ENCODE measurements around the gene CHL1.

The CHL1 gene

GRCh38 chr3:411226-411625, 214.7 kb downstream of the CHL1 start:
- Histone ChIP-seq H3K9me3 (ENCODE audit: control insufficient read depth in 5 of 5, low read length in 5 of 5) (no peaks in the 10 kb centered on the region), H3K4me1 (ENCODE audit: control insufficient read depth in 5 of 5, insufficient read depth in 5 of 5, low read length in 5 of 5) (no peaks in the 10 kb centered on the region), H3K9ac (ENCODE audit: low read length in 5 of 5) (no peak overlapping the region), H3K36me3 (ENCODE audit: control insufficient read depth in 5 of 5, insufficient read depth in 5 of 5, low read length in 5 of 5) (no peaks in the 10 kb centered on the region), H3K27ac (ENCODE audit: low read depth, low read length) (no peak overlapping the region), H3K4me3 (ENCODE audit: low read depth in 1 of 5, low read length in 5 of 5) (no peak overlapping the region), H3K27me3 (ENCODE audit: control insufficient read depth in 5 of 5, insufficient read depth in 4 of 5, low read length in 5 of 5) (no peaks in the 10 kb centered on the region)

GRCh38 chr3:414063-414462, 217.5 kb downstream of the CHL1 start:
- Histone ChIP-seq H3K27ac (ENCODE audit: low read depth, low read length) (no peak overlapping the region), H3K36me3 (ENCODE audit: control insufficient read depth in 5 of 5, insufficient read depth in 5 of 5, low read length in 5 of 5) (no peaks in the 10 kb centered on the region), H3K27me3 (ENCODE audit: control insufficient read depth in 5 of 5, insufficient read depth in 4 of 5, low read length in 5 of 5) (no peaks in the 10 kb centered on the region), H3K9me3 (ENCODE audit: control insufficient read depth in 5 of 5, low read length in 5 of 5) (no peaks in the 10 kb centered on the region), H3K4me3 (ENCODE audit: low read depth in 1 of 5, low read length in 5 of 5) (no peak overlapping the region), H3K9ac (ENCODE audit: low read length in 5 of 5) (no peak overlapping the region), H3K4me1 (ENCODE audit: control insufficient read depth in 5 of 5, insufficient read depth in 5 of 5, low read length in 5 of 5) (no peaks in the 10 kb centered on the region)

DNA sequence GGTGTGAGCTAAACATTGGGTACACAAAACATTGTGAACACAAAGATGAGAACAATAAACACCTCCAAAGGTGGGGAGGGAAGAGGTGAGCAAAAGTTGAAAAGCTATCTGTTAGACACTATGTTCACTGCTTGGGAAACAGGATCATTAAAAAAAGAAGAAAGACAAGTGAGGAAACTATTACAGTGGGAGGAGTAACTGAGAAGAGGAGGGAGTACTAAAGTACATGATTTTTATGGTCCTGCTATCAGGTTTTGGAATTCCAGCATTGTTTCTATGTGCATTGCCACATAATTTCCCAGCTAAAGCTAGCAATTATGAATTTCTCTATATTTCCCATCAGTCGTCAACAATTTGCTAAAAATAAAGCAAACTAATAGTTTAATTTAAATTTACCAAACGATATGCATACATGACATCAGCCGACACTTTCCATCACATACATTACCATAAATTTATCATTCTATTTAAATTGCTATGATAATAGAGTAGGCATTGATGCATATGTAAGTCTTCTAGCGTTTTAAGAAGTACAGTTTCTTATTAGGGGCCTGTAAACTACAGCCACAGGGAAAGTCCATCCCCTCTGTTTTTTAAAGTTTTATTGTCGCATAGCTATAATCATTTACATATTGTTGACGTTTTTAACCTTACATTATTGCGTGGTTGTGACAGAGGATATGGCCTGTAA, 221.8 kb downstream of the CHL1 start:
- no peaks in the 10 kb centered on the region for H3K4me1 ChIP-seq (ENCODE audit: control insufficient read depth in 5 of 5, insufficient read depth in 5 of 5, low read length in 5 of 5)

GRCh38 chr3:420584-420983, 224.0 kb downstream of the CHL1 start:
- H3K36me3 ChIP-seq (ENCODE audit: control insufficient read depth in 5 of 5, insufficient read depth in 5 of 5, low read length in 5 of 5), result no peaks in the 10 kb centered on the region
- no peaks in the 10 kb centered on the region for H3K9me3 ChIP-seq (ENCODE audit: control insufficient read depth in 5 of 5, low read length in 5 of 5)
- H3K4me3 ChIP-seq (ENCODE audit: low read depth in 1 of 5, low read length in 5 of 5), result no peak overlapping the region
- no peaks in the 10 kb centered on the region for H3K27me3 ChIP-seq (ENCODE audit: control insufficient read depth in 5 of 5, insufficient read depth in 4 of 5, low read length in 5 of 5)
- H3K4me1 ChIP-seq (ENCODE audit: control insufficient read depth in 5 of 5, insufficient read depth in 5 of 5, low read length in 5 of 5), result no peaks in the 10 kb centered on the region
- H3K27ac ChIP-seq (ENCODE audit: low read depth, low read length), result no peak overlapping the region
- no peak overlapping the region for H3K9ac ChIP-seq (ENCODE audit: low read length in 5 of 5)

More for the DNA sequence above, 221.8 kb downstream of the CHL1 start:
- Histone ChIP-seq H3K27ac (ENCODE audit: low read depth, low read length) (no peak overlapping the region), H3K9me3 (ENCODE audit: control insufficient read depth in 5 of 5, low read length in 5 of 5) (no peaks in the 10 kb centered on the region), H3K4me3 (ENCODE audit: low read depth in 1 of 5, low read length in 5 of 5) (no peak overlapping the region), H3K9ac (ENCODE audit: low read length in 5 of 5) (no peak overlapping the region), H3K27me3 (ENCODE audit: control insufficient read depth in 5 of 5, insufficient read depth in 4 of 5, low read length in 5 of 5) (no peaks in the 10 kb centered on the region), H3K36me3 (ENCODE audit: control insufficient read depth in 5 of 5, insufficient read depth in 5 of 5, low read length in 5 of 5) (no peaks in the 10 kb centered on the region)

GRCh38 chr3:425079-425478, 228.5 kb downstream of the CHL1 start:
- H3K4me1 ChIP-seq (ENCODE audit: control insufficient read depth in 5 of 5, insufficient read depth in 5 of 5, low read length in 5 of 5), result no peaks in the 10 kb centered on the region
- H3K9ac ChIP-seq (ENCODE audit: low read length in 5 of 5), result no peak overlapping the region
- no peaks in the 10 kb centered on the region for H3K9me3 ChIP-seq (ENCODE audit: control insufficient read depth in 5 of 5, low read length in 5 of 5)
- no peak overlapping the region for H3K4me3 ChIP-seq (ENCODE audit: low read depth in 1 of 5, low read length in 5 of 5)
- H3K36me3 ChIP-seq (ENCODE audit: control insufficient read depth in 5 of 5, insufficient read depth in 5 of 5, low read length in 5 of 5), result no peaks in the 10 kb centered on the region
- H3K27ac ChIP-seq (ENCODE audit: low read depth, low read length), result no peak overlapping the region
- H3K27me3 ChIP-seq (ENCODE audit: control insufficient read depth in 5 of 5, insufficient read depth in 4 of 5, low read length in 5 of 5), result no peaks in the 10 kb centered on the region

DNA sequence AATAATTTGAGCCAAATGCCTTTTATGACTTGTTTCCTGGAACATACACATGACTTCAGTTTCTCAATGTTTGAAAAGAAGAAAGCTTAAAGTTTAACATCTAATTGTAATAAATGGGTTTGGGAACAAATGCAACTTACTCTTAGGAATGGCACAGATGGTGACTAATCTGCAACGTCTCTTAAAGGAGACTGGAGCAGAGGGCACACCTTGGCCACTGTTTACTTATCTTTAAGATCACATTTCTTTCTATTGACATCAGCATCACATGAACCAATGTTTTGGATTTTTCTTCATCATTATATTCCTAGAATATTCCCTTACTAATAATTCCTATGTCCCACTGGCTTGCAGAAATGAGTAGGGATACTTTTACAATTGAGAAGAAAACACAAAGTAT, 229.5 kb downstream of the CHL1 start:
- H3K4me1 ChIP-seq (ENCODE audit: control insufficient read depth in 5 of 5, insufficient read depth in 5 of 5, low read length in 5 of 5), result no peaks in the 10 kb centered on the region
- no peaks in the 10 kb centered on the region for H3K27me3 ChIP-seq (ENCODE audit: control insufficient read depth in 5 of 5, insufficient read depth in 4 of 5, low read length in 5 of 5)
- H3K27ac ChIP-seq (ENCODE audit: low read depth, low read length), result no peak overlapping the region
- H3K9me3 ChIP-seq (ENCODE audit: control insufficient read depth in 5 of 5, low read length in 5 of 5), result no peaks in the 10 kb centered on the region
- H3K36me3 ChIP-seq (ENCODE audit: control insufficient read depth in 5 of 5, insufficient read depth in 5 of 5, low read length in 5 of 5), result no peaks in the 10 kb centered on the region
- H3K4me3 ChIP-seq (ENCODE audit: low read depth in 1 of 5, low read length in 5 of 5), result no peak overlapping the region
- H3K9ac ChIP-seq (ENCODE audit: low read length in 5 of 5), result no peak overlapping the region

DNA sequence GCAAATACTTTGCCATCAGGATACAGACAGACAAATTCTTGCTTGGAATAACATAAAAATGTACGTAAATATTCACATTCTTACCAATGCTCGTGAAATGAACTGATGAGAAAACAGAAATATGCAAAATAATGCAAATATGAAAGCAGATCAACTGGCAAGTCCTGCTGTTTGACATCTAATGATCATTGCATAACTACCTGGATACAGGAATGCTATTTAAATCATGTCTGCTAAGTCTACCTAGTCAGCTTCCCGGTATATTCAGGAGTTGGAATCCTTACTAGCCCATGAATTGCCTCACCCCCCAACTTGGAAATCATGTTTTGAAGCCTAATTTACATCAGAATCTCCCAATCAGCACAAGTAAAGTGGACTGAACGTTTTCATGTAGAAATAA, 230.6 kb downstream of the CHL1 start:
- no peak overlapping the region for H3K4me3 ChIP-seq (ENCODE audit: low read depth in 1 of 5, low read length in 5 of 5)

GRCh38 chr3:430186-430585, 233.6 kb downstream of the CHL1 start:
- Histone ChIP-seq H3K9me3 (ENCODE audit: control insufficient read depth in 5 of 5, low read length in 5 of 5) (no peaks in the 10 kb centered on the region), H3K27me3 (ENCODE audit: control insufficient read depth in 5 of 5, insufficient read depth in 4 of 5, low read length in 5 of 5) (no peaks in the 10 kb centered on the region), H3K9ac (ENCODE audit: low read length in 5 of 5) (no peak overlapping the region), H3K27ac (ENCODE audit: low read depth, low read length) (no peak overlapping the region), H3K36me3 (ENCODE audit: control insufficient read depth in 5 of 5, insufficient read depth in 5 of 5, low read length in 5 of 5) (no peaks in the 10 kb centered on the region), H3K4me3 (ENCODE audit: low read depth in 1 of 5, low read length in 5 of 5) (no peak overlapping the region), H3K4me1 (ENCODE audit: control insufficient read depth in 5 of 5, insufficient read depth in 5 of 5, low read length in 5 of 5) (no peaks in the 10 kb centered on the region)

More for the DNA sequence above, 230.6 kb downstream of the CHL1 start:
- Histone ChIP-seq H3K27ac (ENCODE audit: low read depth, low read length) (no peak overlapping the region), H3K27me3 (ENCODE audit: control insufficient read depth in 5 of 5, insufficient read depth in 4 of 5, low read length in 5 of 5) (no peaks in the 10 kb centered on the region), H3K4me1 (ENCODE audit: control insufficient read depth in 5 of 5, insufficient read depth in 5 of 5, low read length in 5 of 5) (no peaks in the 10 kb centered on the region), H3K36me3 (ENCODE audit: control insufficient read depth in 5 of 5, insufficient read depth in 5 of 5, low read length in 5 of 5) (no peaks in the 10 kb centered on the region), H3K9me3 (ENCODE audit: control insufficient read depth in 5 of 5, low read length in 5 of 5) (no peaks in the 10 kb centered on the region), H3K9ac (ENCODE audit: low read length in 5 of 5) (no peak overlapping the region)

GRCh38 chr3:435161-435560, 238.6 kb downstream of the CHL1 start:
- Histone ChIP-seq H3K4me1 (ENCODE audit: control insufficient read depth in 5 of 5, insufficient read depth in 5 of 5, low read length in 5 of 5) (no peaks in the 10 kb centered on the region), H3K4me3 (ENCODE audit: low read depth in 1 of 5, low read length in 5 of 5) (no peak overlapping the region), H3K36me3 (ENCODE audit: control insufficient read depth in 5 of 5, insufficient read depth in 5 of 5, low read length in 5 of 5) (no peaks in the 10 kb centered on the region), H3K9me3 (ENCODE audit: control insufficient read depth in 5 of 5, low read length in 5 of 5) (no peaks in the 10 kb centered on the region), H3K27ac (ENCODE audit: low read depth, low read length) (no peak overlapping the region), H3K9ac (ENCODE audit: low read length in 5 of 5) (no peak overlapping the region), H3K27me3 (ENCODE audit: control insufficient read depth in 5 of 5, insufficient read depth in 4 of 5, low read length in 5 of 5) (no peaks in the 10 kb centered on the region)

- Histone ChIP-seq H3K4me3 (ENCODE audit: low read depth in 1 of 5, low read length in 5 of 5) (no peak overlapping the region), H3K27ac (ENCODE audit: low read depth, low read length) (no peak overlapping the region), H3K27me3 (ENCODE audit: control insufficient read depth in 5 of 5, insufficient read depth in 4 of 5, low read length in 5 of 5) (no peaks in the 10 kb centered on the region), H3K4me1 (ENCODE audit: control insufficient read depth in 5 of 5, insufficient read depth in 5 of 5, low read length in 5 of 5) (no peaks in the 10 kb centered on the region), H3K9me3 (ENCODE audit: control insufficient read depth in 5 of 5, low read length in 5 of 5) (no peaks in the 10 kb centered on the region), H3K36me3 (ENCODE audit: control insufficient read depth in 5 of 5, insufficient read depth in 5 of 5, low read length in 5 of 5) (no peaks in the 10 kb centered on the region), H3K9ac (ENCODE audit: low read length in 5 of 5) (no peak overlapping the region)
Measured at GRCh38 chr3:436053-436452, 239.5 kb downstream of the CHL1 start.

All from subcutaneous abdominal adipose tissue (tissue), 5 donors.